Thyroid gland (tissue), 4 donors: ENCODE results near the gene HMCN2. TPM values are rescaled to one million over a fixed set of nuclear protein-coding genes. Genes with fewer than 3 reads are reported as not detected.

ENCODE experiments used
- DNase-seq, 2 donors: peaks; one replicate each; pipeline ENCODE4 v3.0.0-alpha.2; 2019
- H3K27ac ChIP-seq, 3 donors: fragments of 200-600 bp; sonication (generic); 1 replicate in 2 of 3; 2 replicates in 1 of 3; pipeline ENCODE4 v1.5.1; 2016 to 2019; ENCODE audit warnings: mild to moderate bottlenecking in 1 of 3, moderate library complexity in 1 of 3
- H3K27me3 ChIP-seq: fragments of 200-600 bp; sonication (generic); one replicate; pipeline ENCODE4 v1.5.1; 2019
- H3K36me3 ChIP-seq, 2 donors: fragments of 200-600 bp; sonication (generic); one replicate each; pipeline ENCODE4 v1.5.1; 2016 to 2019
- H3K4me1 ChIP-seq, 2 donors: fragments of 200-600 bp; sonication (generic); one replicate each; pipeline ENCODE4 v1.5.1; 2017 to 2019
- H3K4me3 ChIP-seq, 3 donors: fragments of 200-600 bp; sonication (generic); replicated peaks in 1 of 3; 1 replicate in 2 of 3; 2 replicates in 1 of 3; pipeline ENCODE4 v1.5.1; 2016; ENCODE audit warnings: mild to moderate bottlenecking in 1 of 3
- H3K9me3 ChIP-seq: fragments of 200-600 bp; sonication (generic); one replicate; pipeline ENCODE4 v1.5.1; 2017
- POLR2A ChIP-seq, 2 donors: fragments of 450-650 bp; IDR thresholded peaks; one replicate each; pipeline ENCODE4 v1.6.1; 2017; ENCODE audit warnings: antibody characterized with exemption in 2 of 2, mild to moderate bottlenecking in 2 of 2, moderate library complexity in 1 of 2
- WGBS, 2 donors: methylation state at CpG; one replicate each; pipeline ENCODE4 v1.1.5; 2017; 5-methylcytosine and 5-hydroxymethylcytosine counted together
- intact Hi-C: fragments of 100-400 bp; cut with DNase I; formaldehyde crosslinking; loops from one replicate; pipeline ENCODE4 v1.15.1; 2023
- total RNA-seq, 4 donors: library from RNA; depleted of rRNA; stranded (reverse); fragments of >200 nt; gene quantifications; one replicate each; pipeline ENCODE4 v1.2.3, GENCODE V29; 2016
- TF ChIP-seq, protein P1 (sequence below), 6 experiments: fragments of 200-600 bp in 3 of 6; fragments of 450-650 bp in 3 of 6; sonication (generic) in 3 of 6; IDR thresholded peaks; one replicate each; pipeline ENCODE4 v1.5.1; 2016 to 2019; ENCODE audit warnings: antibody characterized with exemption in 6 of 6, mild to moderate bottlenecking in 2 of 6, inconsistent platforms in 1 of 6, moderate library complexity in 1 of 6

HMCN2 gene
- total RNA-seq, 4 donors from 2014 or later: 1.7 to 5.5 (median 3.5) TPM

DNA sequence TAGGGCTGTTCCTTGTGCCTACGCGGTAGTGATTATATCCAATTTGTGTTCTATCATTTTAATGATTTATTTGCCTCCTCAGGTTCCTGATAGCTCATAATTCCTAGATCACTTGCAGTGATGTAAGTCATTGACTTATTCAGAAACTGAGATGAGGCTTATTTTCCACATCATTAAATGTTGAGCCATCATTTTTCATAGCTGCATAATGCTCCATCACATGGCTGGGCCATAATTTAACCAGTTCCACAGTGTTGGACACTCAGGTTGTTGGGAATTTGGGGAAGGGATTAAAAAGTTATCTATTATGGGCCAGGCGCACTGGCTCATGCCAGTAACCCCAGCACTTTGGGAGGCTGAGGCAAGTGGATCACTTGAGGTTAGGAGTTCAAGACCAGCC, 35.8 kb upstream of the HMCN2 start:
- no peaks in the 10 kb centered on the region for H3K27me3 ChIP-seq
- WGBS, 2 donors: 67 to 78% methylated on average over 3 of the region's 3 CpGs
- no peak for DNase-seq
- H3K4me3 ChIP-seq: no peak overlapping the region
- no peaks in the 10 kb centered on the region for H3K4me1 ChIP-seq
- H3K9me3 ChIP-seq: no peaks in the 10 kb centered on the region
- H3K36me3 ChIP-seq: peaks cover 22 to 45% of the 10 kb centered on the region in 2 donors
- H3K27ac ChIP-seq: no peak overlapping the region
- no peak for TF ChIP-seq POLR2A (IDR thresholded peaks at IDR 0.05)
- TF ChIP-seq, protein P1, sequence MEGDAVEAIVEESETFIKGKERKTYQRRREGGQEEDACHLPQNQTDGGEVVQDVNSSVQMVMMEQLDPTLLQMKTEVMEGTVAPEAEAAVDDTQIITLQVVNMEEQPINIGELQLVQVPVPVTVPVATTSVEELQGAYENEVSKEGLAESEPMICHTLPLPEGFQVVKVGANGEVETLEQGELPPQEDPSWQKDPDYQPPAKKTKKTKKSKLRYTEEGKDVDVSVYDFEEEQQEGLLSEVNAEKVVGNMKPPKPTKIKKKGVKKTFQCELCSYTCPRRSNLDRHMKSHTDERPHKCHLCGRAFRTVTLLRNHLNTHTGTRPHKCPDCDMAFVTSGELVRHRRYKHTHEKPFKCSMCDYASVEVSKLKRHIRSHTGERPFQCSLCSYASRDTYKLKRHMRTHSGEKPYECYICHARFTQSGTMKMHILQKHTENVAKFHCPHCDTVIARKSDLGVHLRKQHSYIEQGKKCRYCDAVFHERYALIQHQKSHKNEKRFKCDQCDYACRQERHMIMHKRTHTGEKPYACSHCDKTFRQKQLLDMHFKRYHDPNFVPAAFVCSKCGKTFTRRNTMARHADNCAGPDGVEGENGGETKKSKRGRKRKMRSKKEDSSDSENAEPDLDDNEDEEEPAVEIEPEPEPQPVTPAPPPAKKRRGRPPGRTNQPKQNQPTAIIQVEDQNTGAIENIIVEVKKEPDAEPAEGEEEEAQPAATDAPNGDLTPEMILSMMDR (IDR thresholded peaks at IDR 0.05): no peak
- intact Hi-C loops: loop anchor here (10.0 kb wide), 1 partner anchor 345 kb away; no protein-coding TSS in a partner anchor

DNA sequence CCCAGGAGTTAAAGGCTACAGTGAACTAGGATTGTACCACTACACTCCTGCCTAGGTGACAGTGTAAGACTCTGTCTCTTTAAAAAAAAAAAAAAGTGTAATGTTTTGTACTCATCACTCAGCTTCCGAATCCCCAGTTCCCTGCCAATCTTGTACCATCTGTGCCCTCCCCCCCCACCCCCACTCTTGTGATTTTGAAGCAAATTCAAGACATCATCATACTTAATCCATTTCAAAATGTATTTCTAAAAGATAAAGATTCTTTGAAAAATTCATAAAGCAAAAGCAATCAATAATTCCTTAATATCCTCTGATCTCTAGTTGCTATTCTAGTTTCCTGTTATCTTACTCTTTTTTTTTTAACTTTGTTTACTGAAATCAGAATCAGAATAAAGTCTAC, 34.9 kb upstream of the HMCN2 start:
- Histone ChIP-seq H3K27me3 (no peaks in the 10 kb centered on the region), H3K4me3 (no peak overlapping the region), H3K9me3 (no peaks in the 10 kb centered on the region), H3K36me3 (peaks cover 24 to 37% of the 10 kb centered on the region in 2 donors), H3K4me1 (no peaks in the 10 kb centered on the region), H3K27ac (peak overlapping the region in 1 of 3 donors; percentile 22)
- 56 to 78% methylated on average over 1 of the region's 1 CpG for WGBS, 2 donors
- TF ChIP-seq POLR2A (IDR thresholded peaks at IDR 0.05): no peak
- DNase-seq: no peak
- intact Hi-C loops: loop anchor here (10.0 kb wide), 1 partner anchor 346 kb away; no protein-coding TSS in a partner anchor

DNA sequence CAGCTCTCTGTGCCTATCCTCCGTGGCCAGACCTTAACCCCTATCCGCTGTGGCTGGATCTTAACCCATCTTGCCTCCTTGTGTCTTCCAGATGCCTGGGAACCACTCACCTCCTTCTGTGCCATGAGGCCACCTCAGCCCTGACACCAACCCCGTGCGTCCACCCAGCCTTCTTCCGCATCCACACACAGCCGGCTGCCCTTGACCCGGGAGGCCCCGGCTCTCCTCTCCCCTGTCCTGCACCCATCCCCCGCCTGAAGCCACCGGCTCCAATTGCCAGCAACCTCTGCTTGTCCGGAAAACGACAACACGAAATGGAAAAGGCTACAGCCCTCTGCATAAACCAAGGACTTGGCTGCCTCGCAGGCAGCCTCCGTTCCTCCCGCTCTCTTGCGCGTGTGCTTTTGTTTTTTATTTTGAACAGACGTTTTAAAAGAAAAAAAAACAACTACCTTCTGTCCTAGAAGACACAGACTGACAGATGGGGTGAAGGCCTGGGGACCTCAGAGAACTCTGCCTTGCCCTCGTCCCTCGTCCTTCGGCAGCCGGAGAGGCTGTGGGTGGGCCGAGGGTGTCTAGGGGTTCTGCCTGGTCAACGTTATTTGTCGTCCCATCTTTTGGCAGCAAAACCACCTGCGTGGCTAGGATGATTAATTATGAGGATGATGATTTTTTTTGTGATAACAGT, 32.5 kb upstream of the HMCN2 start:
- no peak for TF ChIP-seq POLR2A (IDR thresholded peaks at IDR 0.05)
- TF ChIP-seq, protein P1 (IDR thresholded peaks at IDR 0.05): no peak
- Histone ChIP-seq H3K27me3 (no peaks in the 10 kb centered on the region), H3K36me3 (peaks cover 20 to 24% of the 10 kb centered on the region in 2 donors), H3K4me1 (peaks cover 17 to 18% of the 10 kb centered on the region in 2 donors), H3K4me3 (no peak overlapping the region), H3K9me3 (no peaks in the 10 kb centered on the region), H3K27ac (no peak overlapping the region)
- 82 to 87% methylated on average over 27 of the region's 27 CpGs for WGBS, 2 donors
- DNase-seq: no peak
- intact Hi-C loops: loop anchor here (10.0 kb wide), 1 partner anchor 348 kb away; no protein-coding TSS in a partner anchor

DNA sequence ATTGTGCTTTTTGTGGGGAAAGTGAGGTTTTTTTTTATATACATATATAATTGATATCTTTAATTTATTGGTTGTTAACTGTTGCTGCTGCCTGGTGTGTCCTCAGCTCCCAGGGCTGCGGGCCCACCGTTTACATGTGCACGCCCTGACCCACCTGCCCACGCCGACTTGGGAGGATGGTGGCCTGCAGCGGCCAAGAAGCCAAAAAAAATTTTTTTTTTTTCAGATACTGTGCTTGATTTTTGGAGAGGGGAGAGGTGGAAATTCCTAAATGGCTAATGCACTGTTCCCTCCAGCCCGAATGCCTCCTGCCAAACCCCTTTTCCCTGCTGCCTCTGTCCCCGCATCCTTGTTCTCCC, 32.0 kb upstream of the HMCN2 start:
- peaks cover 20 to 24% of the 10 kb centered on the region in 2 donors for H3K36me3 ChIP-seq
- H3K4me3 ChIP-seq: no peak overlapping the region
- DNase-seq: no peak
- intact Hi-C loops: loop anchor here (10.0 kb wide), 1 partner anchor 349 kb away; no protein-coding TSS in a partner anchor
- peaks cover 22 to 24% of the 10 kb centered on the region in 2 donors for H3K4me1 ChIP-seq
- WGBS, 2 donors: 91 to 95% methylated on average over 8 of the region's 8 CpGs
- H3K27ac ChIP-seq: no peak overlapping the region
- no peaks in the 10 kb centered on the region for H3K27me3 ChIP-seq
- no peaks in the 10 kb centered on the region for H3K9me3 ChIP-seq
- no peak for TF ChIP-seq POLR2A (IDR thresholded peaks at IDR 0.05)
- TF ChIP-seq, protein P1 (IDR thresholded peaks at IDR 0.05): no peak

DNA sequence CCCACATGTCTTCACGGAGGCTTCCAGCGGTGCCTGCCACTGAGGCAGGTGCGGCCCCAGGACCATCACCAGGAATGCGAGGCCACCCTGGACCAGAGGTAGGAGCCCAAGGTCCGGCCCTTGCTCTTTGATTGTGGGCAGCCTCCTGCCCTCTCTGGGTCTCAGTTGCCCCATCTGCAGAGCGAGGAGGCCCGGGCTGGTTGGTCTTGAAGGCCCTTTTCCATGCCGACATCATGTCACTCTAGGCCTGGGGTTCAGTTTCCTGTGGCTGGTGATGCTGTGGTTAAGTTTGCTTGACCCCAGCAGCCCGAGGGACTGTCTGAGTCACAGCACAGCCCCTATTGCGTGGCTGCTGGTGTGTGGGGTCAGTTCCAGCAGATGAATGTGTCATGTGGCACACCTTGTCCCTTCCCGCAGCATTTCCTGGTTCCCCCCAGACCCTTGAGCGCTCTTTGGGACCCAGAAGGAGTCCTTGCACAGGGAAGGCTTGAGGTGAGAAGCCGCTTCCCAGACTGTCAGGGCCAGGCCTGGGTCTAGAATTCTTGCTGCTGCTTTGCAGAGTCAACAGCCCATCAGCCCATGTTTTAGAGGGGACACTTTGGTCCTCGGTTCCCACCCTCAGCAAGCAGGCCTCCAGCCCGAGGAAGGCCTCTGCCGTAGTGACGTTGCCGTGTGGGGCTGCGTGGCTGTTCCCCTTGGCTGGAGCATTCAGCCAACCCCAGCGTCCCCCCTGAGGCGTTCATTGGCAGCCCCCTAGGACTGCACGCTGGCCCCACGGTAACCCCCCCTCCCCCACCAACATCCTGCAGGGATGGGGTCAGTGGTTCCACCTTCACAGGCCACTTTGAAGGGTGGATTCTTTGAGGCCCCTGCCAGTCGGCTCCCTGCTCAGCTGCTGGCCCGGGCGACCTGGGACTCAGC, 31.0 kb upstream of the HMCN2 start:
- Histone ChIP-seq H3K27ac (no peak overlapping the region), H3K4me3 (no peak overlapping the region), H3K27me3 (no peaks in the 10 kb centered on the region), H3K9me3 (no peaks in the 10 kb centered on the region), H3K36me3 (peaks cover 20 to 24% of the 10 kb centered on the region in 2 donors), H3K4me1 (peaks cover 32 to 34% of the 10 kb centered on the region in 2 donors)
- DNase-seq: no peak
- TF ChIP-seq, protein P1 (IDR thresholded peaks at IDR 0.05): no peak
- no peak for TF ChIP-seq POLR2A (IDR thresholded peaks at IDR 0.05)
- WGBS, 2 donors: 85 to 92% methylated on average over 8 to 20 of the region's 26 CpGs
- intact Hi-C loops: loop anchor here (2.0 to 10.0 kb wide), 2 partner anchors 126 to 350 kb away; no protein-coding TSS in a partner anchor
